SIG-M5 treated with dmso at 0.1 percent for 504 hours (cell line): ENCODE results near the gene INSC.
A peak's percentile ranks its signal among the peaks of the same experiment; 100 is the strongest.

Experiments
- DNase-seq: peaks from one replicate; lab custom pipeline; 2025; ENCODE audit not compliant: unreplicated experiment; lab: John Stamatoyannopoulos, UW

Gene INSC

DNA sequence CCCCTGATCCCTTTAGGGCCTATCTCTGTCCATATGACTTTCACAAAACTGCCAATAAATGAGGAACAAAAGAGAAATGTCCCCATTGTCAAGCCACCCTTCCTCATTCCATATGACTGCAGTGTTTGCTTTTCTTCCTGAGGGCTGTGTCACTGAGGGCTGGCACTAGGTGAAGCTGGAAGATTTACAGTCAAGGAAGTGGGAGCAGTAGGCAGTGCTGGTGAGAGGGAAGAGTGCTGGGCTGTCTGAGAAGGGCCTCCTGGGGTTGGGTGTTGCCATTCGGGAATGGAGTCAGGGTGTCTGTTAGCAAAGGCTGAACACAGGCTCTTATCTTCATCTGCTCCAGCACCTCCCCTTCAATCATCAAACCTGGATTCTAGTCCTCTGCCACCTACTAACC is 30.9 kb downstream of the INSC start:
- no peak for DNase-seq

DNA sequence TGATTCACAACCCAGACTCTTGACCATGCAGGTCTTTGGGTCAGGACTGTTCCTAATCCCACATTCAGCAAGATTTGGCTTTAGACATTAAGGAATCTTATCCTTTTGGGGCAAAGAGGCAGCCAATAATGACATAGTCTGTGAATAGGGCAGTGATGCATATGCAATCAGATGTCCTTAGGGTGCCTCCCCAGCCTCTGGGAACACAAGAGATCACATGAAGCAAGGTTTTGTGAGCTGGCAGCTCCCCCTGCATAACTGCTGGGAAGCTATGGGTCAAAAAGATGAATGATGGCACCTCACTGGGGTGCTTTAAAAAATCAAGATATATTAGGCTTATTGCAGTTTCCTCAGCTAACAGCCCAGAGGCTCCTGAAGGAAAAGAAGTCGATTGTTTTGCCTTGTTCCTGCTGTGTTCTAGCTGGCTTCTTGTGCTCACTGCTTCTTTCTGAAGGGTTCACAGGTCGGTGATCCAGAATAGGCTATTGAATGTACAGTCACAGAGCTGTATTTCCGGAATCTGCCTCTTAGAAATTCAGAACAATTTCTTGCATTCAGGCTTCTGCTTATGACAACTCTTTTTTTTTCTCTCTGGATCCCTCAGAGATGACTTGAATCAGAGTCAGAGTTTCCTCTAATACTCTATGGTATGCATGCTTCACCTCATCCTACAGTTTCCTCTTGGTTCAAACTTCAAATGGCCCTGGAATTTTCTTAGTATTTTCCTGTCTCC is 31.7 kb downstream of the INSC start:
- DNase-seq, result no peak

DNA sequence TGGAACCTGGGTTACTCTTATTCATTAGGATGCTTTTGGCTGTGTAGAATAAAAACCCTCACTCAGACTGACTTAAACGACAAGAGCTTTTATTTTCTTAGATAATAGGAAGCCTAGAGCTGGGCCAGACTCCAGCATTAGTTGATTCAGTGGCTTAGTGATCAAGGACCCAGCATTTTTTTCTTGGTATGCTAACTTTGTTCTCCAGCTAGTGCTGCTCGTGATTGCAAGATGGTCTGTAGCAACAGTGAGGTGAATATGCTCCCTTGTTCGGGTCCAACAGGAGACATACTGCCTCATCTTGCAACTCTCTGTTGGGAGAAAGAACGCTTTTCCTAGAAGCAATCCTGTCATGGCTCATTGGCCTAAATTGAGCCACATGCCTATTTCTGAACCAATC is 33.4 kb downstream of the INSC start:
- DNase-seq, result no peak

DNA sequence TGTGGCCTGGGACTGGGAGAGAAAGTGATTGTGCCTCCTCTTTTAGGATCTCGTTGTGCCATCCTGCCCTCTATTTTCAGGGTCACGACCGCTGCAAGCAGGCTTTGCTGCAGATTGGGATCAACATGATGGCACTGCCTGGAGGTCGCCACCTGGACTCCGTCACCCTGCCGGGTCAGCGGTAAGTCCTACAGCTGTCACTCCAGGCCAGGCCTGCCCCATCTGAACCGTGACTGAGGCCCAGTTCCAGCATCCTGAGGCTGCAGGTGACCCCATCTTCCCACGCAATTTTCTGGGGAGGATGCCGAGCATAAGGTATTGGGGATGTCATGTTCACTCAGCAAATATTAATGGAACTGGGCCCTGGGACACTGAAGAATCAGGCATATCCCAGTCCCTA is 34.3 kb downstream of the INSC start:
- no peak for DNase-seq

DNA sequence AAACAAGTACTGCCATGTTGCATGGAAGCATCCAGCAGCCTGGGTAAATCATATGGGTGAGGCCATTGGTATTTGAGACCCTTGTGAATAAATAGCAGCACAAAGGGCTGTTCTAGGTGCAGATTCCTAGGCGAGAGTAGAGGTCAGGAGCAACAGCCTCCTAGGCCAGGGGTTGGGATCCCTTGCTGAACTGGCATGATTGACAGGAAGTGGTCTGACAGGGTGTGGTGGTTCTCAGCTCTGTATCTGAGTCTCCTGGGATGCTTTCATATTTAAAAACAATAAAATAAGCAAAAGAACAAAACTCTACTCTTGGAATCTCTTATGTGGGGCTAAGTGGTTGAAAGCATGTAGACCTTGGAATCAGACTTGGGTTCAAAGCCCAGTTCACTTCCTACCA is 35.8 kb downstream of the INSC start:
- no peak for DNase-seq

DNA sequence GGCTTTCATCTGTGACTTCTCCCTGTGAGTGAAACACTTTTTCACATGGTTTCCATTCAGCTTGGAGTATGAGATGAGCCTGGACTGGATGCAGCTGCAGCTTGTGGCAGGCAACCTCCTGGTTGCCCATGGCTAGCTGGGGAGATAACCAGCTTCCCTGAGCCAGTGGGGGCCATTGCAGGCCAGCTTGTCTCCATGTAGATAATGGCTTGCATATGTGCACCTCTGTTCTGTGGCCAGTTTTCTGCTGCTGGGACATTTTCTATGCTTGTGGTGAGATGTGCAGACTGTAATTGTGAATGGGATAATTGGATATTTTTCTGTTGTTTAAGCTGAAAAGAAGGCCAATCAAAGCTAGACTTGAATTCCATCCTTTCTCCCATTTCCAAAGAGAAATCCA is 38.5 kb downstream of the INSC start:
- DNase-seq, result no peak

DNA sequence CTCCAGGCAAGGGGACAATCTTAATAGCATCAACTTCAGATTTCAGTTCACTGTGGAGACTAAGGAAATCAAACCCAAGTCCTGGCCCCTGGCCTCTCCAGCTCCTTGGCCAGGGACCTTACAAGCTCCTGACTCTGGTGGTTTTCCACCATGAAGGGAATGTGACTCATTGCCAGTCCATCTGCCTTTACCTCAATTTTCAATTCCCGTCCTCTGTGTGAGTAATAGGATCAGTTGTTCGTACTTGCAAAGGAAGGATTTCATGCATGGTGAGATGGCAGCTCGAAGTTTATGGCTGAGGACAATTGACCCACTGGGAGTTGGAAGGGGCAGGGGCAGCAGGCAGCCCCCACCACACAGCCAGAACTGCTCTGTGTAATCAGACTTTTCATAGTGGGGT is 42.5 kb downstream of the INSC start:
- DNase-seq, result no peak

DNA sequence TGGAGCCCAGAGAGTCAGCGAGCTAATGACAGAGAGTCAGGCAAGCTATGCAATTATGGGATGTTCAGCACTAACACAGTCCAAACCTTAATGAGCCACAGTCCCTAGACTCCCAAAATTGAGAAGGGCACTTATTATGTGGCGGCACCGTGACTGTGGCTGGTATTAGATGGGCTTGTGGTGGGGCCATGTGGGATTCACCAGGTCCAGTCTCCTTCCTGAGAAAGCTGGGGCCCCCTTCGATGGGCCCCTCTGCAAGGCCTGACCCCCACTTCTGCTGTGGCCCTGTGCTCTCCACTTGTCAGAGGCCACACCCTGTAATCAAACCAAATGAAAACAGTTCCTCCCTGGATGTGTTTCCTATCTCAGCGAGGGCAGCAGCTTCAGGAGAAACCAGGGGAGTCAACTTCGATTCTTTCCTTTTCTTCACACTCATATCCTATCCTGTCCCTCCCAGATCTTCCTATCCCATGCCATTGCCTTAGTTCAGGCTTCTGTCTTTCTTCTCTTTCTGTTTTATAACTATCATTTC is 42.9 kb downstream of the INSC start:
- no peak for DNase-seq

DNA sequence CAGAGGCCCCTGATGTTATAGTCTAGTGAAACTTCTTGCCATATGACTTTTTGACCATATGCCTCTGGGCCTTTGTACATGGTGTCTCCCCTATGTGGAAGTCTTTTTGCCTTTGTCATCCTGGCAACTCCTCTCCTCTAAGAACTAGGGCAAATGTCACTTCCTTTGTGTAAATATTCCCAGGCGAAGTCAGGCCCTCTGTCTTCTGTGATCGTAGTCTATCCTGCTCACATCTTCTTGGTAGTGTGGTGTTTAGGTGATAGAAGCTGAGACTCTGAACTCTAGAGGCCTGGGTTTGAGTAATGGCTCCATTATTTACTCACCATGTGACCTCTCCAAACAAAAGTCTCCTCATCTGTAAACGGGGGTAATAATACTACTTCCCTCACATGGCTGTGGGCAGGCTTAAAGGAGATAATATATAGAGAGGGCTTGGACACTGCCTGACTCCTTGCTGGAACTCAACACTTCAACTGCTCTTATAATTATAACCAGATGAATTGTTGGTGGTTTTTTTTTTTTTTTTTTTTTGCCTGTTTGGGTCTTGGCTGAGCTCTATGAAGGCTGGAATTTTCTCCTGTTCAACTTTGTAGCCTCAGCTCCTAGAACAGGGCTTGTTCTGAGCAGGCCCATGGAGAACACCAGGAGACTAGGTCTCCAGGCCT is 43.8 kb downstream of the INSC start:
- no peak for DNase-seq

DNA sequence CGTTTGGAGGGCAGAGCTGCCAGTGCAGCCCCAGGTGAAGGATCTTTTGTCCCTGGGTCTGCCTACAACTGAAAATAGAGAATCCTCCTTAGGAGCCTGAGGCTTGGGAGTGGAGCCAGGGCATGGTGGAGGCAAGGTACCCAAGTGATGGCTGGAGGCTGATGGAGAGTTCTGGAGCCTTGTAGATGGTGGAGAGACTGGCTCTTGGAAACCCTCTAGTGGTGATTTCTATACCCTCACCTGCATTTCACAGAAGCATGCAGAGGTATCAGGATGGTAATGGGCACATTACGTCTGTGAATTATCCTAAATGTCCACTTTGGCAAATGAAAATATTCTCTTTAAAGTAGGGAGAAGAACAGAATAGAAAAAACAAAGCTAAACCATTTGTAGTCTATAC is 44.4 kb downstream of the INSC start:
- peak; percentile 26 for DNase-seq

DNA sequence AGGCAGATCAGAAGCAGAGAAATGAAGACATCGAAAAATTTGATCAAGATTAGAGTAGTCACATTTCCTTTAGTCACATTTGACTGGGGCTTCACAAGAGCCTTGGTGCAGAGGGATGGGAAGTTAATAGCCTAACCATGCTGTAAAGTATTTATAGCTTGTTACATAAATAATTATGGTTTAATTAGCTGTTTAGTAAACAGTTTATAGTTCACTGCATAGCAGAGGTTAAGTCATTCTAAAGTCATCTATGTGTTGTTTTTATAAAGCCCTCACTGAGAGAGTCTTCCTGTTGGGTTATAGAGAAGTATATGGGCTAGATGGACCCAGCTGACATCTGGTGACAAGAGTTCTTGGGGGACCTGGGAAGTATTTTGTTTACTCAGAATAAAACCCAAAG is 47.1 kb downstream of the INSC start:
- DNase-seq, result no peak

DNA sequence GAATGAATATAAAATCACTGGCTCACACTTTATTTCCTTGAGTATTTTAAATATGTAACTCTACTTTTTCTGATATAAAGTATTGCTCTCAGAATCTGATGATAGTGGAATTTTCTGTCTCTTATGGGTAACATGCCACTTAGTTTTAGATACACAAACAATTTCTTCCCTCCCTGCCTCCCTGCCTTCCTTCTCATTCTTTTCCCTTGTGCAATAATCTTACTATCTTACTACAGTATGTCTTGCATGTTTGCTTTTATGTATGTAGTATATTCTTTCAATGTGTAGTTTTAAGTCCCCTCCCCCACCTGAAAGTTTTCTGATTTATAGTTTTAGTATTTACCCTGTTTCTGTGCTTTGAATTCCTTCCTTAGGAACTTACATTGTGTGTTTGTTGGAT is 48.4 kb downstream of the INSC start:
- no peak for DNase-seq

DNA sequence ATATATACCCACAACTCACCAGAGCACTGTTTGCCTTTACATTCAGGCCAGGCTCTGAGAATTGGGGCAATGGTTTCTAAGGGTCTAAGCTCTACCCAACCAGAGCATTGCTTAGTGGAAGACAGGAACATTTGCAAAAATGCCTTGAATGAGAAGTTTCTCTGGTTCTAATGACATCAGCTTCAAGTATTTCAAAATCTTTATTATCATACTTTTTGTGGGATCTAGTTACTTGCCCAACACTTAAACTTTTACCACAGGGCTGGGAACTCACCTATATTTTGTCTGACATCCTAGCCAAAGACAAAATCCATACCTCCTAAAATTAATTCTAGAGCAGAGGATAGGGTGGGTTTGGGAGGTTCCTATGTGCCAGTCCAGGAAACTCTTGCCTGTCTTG is 51.5 kb downstream of the INSC start:
- no peak for DNase-seq

DNA sequence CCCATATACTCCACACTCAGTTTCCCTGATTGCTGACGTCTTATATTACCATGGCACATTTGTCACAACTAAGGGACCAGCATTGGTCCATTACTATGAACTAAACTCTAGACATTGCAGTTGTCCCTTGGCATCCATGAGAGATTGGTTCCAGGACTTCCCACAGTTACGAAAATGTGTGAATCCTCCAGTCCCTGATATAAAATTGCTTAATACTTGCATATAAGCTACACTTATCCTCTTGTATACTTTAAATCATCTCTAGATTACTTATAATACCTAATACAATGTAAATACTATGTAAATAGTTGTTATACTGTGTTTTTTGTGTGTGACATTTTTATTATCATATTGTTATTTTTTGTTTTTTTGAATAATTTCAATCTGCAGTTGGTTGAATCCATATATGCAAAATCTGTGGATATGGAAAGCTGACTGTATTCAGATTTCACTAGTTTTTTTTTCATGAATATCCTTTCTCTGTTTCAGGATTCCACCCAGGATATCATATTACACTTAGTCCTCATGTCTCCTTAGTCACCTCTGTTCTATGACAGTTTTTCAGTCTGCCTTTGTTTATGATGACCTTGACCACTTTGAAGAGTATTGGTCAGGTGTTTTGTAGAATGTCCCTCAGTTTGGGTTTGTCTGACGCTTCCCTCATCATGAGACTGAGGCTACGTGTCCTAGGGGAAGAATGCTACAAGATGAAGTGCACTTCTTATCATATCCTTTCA is 55.3 kb downstream of the INSC start:
- no peak for DNase-seq

DNA sequence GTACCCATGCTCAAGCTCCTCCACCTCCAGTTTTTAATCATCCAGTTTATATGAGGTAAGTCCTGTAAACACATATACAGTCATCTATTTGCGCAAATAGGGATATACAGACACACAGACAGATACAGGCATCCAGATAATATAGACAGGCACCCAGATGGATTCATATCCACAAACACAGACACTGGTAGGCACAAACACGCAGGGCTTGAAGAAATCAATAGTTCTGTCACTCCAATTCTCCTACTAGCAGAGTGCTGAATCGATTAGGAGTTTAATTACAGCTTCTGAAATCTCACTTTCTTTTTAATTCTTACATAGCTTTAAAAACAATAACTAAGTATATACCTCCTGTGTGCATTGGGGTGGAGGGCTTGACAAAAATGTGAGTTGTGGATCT is 56.0 kb downstream of the INSC start:
- no peak for DNase-seq

DNA sequence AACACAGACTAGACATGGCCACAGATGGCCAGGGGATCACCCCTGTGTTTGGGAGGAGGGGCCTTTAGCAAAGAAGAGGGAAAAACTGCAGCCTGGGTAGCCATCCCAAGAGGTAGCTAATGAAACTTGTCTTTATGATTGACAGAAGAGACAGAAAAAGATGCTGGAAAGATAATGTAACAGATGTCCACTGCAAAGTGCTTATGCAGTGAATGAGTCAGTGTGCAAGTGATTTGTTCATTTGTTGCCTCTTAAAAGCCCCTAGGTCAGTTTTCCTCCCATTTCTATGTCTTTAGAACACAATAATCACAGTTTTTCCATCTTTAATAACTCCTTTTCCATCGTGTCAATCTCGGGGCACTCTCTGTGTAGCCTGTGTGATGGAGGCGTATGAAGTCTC is 57.2 kb downstream of the INSC start:
- DNase-seq, result no peak

DNA sequence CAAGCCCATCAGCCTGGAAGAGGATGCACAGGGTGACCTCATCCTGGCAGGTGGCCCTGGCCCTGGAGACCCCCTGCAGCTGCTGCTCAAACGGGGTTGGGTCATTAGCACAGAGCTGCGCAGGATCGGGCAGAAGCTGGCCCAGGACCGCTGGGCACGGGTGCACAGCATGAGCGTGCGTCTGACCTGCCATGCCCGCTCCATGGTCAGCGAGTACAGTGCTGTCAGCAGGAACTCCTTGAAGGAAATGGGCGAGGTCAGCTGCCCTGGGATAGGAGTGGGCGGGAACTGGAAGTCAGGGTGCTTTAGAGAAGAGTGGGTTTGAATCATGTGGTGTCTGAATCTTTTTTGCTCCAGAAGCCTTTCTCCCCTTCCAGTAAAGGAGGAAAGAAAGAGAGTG is 61.1 kb downstream of the INSC start:
- no peak for DNase-seq

DNA sequence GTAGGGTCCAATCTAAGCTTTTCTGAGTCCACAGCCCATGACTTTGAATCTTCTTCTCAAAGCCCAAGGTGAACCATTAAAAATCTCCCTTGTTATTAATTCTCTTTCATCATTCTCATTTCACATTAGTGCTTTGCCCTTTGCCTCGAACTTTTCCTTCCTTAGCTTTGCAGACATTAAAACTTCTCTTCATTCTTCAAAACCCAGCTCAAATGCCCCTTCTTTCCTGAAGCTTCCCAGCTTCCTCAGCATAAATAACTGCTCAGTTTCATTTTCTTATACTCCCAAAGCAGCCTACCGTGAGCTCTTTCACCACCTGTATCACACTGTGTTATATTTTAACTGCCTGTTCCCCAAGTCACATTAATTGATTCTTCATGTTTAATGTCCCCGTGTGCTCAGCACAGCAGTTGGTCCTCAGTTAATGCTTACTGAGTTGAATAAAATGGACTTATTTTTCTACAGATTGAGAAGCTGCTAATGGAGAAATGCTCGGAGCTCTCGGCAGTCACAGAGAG is 62.0 kb downstream of the INSC start:
- DNase-seq, result no peak

DNA sequence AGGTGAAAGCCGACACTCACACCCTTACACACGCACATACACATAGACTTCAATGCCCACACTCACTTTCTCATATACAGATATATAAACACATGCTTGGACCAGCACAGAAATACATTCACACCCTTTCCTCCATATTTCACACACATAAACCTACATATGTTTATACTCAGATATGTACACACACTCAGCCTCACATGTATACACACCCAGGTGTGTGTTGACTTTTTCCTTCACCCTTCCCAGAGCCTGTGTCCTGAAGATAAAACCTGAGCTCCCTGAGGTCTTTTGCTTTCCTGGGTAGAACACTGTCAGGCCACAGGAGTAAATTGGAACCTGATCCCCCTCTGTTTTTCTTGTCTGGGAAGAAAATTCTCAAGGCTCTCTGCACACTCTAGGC is 62.8 kb downstream of the INSC start:
- DNase-seq, result no peak

DNA sequence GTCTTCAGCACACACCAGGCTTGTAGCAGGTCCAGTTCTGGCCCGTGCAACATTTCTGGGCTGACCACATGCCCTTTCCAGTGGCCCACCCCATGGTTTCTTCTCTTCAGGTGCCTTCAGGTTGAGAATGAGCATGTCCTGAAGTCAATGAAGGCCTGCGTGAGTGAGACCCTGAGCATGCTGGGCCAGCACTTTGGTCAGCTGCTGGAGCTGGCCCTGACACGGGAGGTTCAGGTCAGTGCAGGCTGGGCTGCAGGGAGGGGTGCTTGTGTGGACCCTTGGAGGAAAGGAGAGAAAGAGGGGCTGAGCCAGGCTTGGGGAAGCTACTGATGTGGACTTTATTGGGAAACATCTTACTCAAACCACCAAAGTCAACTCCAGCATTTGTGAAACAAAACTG is 63.5 kb downstream of the INSC start:
- DNase-seq, result no peak

DNA sequence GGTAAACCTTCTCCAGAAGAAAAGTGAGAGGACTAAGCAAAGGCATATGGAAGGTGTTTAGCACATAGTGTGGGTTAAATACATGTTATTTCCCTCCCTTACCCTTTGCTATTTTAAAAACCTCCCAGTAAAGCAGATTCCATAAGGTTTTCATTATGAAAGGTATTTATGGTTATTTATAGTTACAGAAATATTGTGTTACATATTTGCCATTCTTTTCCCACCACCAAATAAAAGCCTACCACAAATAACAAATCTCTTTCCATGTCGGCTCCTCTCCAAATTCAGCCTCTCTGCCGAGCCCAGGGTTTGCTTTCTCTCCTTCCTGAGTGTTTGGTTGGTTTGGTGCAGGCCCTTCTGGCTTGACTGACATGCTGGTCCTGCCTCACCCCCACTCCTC is 64.4 kb downstream of the INSC start:
- DNase-seq, result no peak

DNA sequence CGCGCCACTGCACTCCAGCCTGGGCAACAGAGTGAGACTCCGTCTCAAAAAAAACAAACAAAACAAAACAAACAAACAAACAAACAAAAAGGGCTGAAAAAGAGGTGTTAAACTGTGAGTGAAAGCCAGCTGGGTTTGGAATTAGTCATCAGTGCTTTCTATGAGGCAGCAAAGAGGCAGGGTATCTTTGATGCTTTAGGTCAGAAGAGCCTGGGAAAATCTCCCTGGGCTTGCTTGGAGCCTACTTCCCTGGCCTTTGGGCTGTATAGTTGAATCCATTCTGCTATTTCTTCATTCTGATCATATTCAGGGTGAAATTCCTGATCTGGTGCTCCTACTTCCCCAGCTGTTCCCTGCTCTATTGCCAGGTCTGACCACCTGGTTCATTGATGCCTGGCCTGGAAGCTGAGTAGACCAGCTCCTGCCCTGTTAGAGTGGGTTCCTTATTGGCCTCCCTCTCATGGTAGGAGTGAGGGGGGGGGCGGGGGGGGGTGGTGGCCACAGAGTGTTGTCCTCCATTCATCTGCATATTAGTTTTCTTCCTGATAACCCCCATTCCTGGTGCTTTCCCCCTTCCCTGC is 65.6 kb downstream of the INSC start:
- no peak for DNase-seq
